ENCODE data around the gene TLDC2. TPM values are rescaled to one million over a fixed set of nuclear protein-coding genes. Genes with fewer than 3 reads are reported as not detected.

The TLDC2 gene
- total RNA-seq, 4 donors from 2014 or later, result 22.3 to 114 (median 70.1) TPM

DNA sequence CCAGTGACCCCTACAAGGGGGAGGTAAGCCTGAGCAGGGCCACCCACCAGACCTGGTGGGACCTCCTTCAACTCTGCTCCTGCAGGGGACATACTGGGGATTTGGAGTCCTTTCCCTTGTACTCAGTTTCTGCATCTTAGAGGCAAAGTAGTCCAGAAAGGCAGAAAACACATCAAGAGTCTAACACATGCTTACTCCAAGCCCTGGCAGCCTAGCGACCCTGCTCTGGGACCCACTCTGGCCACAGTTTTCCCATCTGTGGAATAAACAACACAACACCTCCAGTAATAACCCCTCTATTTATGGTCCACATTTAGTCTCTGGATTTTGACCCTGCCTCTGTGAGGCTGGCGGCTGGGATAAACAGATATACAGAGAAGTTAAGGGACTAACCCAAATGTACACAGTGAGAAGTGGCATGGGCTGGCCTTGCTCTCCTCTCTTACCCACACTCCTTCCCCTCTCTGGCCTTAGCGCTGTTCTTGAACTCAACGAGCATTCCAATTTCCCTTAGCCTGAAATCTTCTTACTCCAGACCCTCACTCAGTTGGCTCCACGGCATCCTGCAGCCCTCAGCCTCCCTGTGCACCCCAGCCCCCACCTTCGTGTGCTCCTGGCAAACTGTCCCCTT, 16.1 kb upstream of the TLDC2 start:
- Histone ChIP-seq H3K27ac (peak overlapping the region in 3 of 4 donors; percentile 10 to 90 (median 30)), H3K27me3 (no peaks in the 10 kb centered on the region), H3K4me3 (no peak overlapping the region), H3K36me3 (no peaks in the 10 kb centered on the region), H3K9me3 (no peaks in the 10 kb centered on the region), H3K4me1 (peaks cover 5 to 78% (median 11%) of the 10 kb centered on the region in 4 donors)
- no peak for TF ChIP-seq POLR2A (IDR thresholded peaks at IDR 0.05)
- TF ChIP-seq, protein P1, sequence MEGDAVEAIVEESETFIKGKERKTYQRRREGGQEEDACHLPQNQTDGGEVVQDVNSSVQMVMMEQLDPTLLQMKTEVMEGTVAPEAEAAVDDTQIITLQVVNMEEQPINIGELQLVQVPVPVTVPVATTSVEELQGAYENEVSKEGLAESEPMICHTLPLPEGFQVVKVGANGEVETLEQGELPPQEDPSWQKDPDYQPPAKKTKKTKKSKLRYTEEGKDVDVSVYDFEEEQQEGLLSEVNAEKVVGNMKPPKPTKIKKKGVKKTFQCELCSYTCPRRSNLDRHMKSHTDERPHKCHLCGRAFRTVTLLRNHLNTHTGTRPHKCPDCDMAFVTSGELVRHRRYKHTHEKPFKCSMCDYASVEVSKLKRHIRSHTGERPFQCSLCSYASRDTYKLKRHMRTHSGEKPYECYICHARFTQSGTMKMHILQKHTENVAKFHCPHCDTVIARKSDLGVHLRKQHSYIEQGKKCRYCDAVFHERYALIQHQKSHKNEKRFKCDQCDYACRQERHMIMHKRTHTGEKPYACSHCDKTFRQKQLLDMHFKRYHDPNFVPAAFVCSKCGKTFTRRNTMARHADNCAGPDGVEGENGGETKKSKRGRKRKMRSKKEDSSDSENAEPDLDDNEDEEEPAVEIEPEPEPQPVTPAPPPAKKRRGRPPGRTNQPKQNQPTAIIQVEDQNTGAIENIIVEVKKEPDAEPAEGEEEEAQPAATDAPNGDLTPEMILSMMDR (IDR thresholded peaks at IDR 0.05), result no peak
- DNase-seq, result no peak

DNA sequence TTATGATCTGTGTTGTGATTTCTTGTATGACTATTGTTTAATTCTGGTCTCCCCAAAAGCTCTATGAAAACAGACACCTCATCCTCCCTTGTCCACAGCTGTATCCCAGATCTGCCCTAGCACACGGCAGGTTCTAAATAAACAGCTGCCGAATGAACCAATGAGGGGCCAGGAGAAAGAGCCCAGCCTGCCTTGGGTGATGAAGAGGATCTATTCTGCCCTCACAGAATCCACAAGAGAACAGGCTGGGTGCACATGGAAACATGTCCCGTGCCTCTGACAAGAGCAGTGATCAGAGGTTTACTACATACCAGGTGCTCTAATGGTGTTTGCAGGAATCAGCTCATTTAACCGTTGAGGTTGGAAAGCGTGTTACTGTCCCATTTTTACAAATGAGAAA, 15.6 kb upstream of the TLDC2 start:
- Histone ChIP-seq H3K27ac (peak overlapping the region in 3 of 4 donors; percentile 10 to 90 (median 30)), H3K4me1 (peaks cover 5 to 75% (median 11%) of the 10 kb centered on the region in 4 donors), H3K36me3 (no peaks in the 10 kb centered on the region), H3K9me3 (no peaks in the 10 kb centered on the region), H3K27me3 (no peaks in the 10 kb centered on the region), H3K4me3 (no peak overlapping the region)
- no peak for TF ChIP-seq POLR2A (IDR thresholded peaks at IDR 0.05)
- TF ChIP-seq, protein P1 (IDR thresholded peaks at IDR 0.05), result no peak
- no peak for DNase-seq

DNA sequence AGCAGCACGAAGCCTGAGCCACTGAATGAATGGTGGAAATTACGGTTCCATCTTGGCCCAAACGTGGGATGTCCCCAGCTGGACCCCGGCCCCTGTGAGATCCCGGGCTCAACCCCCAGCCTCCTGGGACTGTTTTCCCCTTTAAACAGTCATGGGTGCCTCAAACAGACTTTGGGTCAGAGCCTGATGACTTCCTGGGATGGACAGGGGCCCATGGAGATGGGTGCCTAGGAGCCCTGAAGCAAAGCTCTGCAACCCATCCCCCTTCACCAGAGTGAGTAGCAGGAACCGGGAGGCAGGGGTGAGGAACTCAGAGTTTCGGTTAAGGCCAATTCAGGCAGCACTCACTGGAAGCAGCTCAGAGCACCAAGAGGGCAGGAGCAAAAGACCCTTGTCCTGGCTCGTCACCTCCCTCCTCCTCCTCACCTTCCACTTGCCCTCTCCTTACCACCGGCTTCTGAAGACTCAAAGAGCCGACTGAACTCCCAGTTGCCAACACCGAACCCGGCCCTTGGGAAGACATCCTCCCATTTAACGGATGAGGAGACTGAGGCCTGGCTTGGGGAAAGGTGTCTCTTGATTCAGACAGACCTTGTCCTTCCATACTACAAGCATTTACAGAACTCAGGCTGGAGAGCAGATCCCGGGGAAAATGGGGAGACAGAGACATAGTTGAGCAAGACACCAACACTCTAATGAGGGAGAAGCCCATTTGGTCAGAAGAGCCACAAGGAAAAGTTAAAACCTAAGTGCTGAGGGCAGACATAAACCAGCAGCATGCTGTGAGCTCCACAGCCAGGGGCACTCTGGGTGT, 14.9 kb upstream of the TLDC2 start:
- Histone ChIP-seq H3K9me3 (no peaks in the 10 kb centered on the region), H3K4me3 (peak overlapping the region in 2 of 4 donors; percentile 65 to 78), H3K27ac (peak overlapping the region in 3 of 4 donors; percentile 85 to 90 (median 86)), H3K36me3 (no peaks in the 10 kb centered on the region), H3K27me3 (no peaks in the 10 kb centered on the region), H3K4me1 (peaks cover 5 to 68% (median 11%) of the 10 kb centered on the region in 4 donors)
- DNase-seq, result no peak
- TF ChIP-seq, protein P1 (IDR thresholded peaks at IDR 0.05), result no peak
- no peak for TF ChIP-seq POLR2A (IDR thresholded peaks at IDR 0.05)

DNA sequence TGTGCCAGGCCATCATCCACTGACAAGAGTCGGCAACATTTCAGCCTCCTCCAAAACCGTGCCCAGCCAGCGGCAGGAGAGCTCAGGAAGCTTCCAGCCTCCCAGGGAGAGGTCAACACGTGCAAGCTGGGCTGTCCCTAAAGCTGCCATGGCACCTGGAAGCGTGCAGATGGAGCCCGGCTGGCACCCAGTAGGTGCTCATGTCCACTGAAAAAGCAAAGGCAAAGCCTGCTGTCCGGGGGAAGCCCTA, 14.4 kb upstream of the TLDC2 start:
- no peak for DNase-seq
- H3K36me3 ChIP-seq, result no peaks in the 10 kb centered on the region
- H3K27ac ChIP-seq, result peak overlapping the region; percentile 70 to 90 (median 86)
- no peak for TF ChIP-seq POLR2A (IDR thresholded peaks at IDR 0.05)
- TF ChIP-seq, protein P1 (IDR thresholded peaks at IDR 0.05), result no peak
- no peaks in the 10 kb centered on the region for H3K27me3 ChIP-seq
- peak overlapping the region in 3 of 4 donors; percentile 65 to 78 (median 74) for H3K4me3 ChIP-seq
- H3K9me3 ChIP-seq, result no peaks in the 10 kb centered on the region
- H3K4me1 ChIP-seq, result peaks cover 5 to 63% (median 11%) of the 10 kb centered on the region in 4 donors

DNA sequence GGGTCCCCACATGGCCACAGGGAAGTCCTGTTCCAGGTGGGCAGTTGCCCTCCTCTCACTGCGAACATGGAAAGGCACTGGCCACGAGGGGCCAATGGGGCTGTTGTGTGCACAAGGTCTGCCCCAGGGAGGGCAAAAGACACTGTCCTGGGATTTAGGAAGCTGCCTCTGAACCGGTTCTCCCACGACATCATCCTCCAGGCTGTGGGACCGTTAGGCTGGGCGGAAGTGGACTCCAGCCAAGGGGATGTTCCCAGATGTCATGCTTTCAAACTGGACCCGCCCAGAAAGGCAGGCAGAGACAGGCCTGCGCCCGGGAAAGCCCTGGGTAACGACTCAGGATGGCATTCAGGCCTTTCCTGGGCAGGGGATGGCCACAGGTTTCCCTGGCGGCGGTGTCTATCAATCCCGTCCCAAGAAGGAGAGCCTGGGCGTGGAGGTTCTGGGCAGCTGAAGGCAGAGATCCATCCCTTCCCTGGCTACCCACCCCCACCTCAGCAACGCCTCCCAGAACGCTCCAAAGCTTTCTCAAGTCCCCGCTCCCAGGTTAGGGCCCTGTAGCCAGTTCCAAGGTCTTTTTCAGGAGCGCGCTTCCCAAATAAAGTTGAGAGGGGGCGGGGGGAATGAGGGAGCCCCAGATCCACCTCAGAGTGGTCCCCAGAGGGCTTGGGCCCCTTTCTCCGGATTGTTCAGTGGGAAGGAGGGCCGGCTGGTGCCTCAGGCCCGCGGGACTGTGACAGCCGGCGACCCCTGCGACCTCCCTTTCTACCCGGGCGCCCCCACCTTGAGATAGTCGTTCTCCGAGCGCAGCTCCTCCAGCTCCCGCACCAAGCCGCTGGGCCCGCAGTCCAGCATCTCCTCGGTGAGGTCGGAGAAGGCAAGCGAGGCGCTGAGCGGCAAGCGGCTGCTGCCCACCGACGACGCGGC, 13.8 kb upstream of the TLDC2 start:
- Histone ChIP-seq H3K4me1 (peaks cover 5 to 57% (median 11%) of the 10 kb centered on the region in 4 donors), H3K36me3 (no peaks in the 10 kb centered on the region), H3K9me3 (no peaks in the 10 kb centered on the region), H3K27me3 (no peaks in the 10 kb centered on the region), H3K4me3 (peak overlapping the region; percentile 48 to 78 (median 70)), H3K27ac (peak overlapping the region; percentile 70 to 90 (median 86))
- peak in 1 of 2 donors; percentile 18 for TF ChIP-seq POLR2A (IDR thresholded peaks at IDR 0.05)
- TF ChIP-seq, protein P1 (IDR thresholded peaks at IDR 0.05), result no peak
- peak; percentile 30 to 85 (median 70) for DNase-seq

Measured in Peyer's patch (tissue), 4 donors.